Right cardiac atrium (tissue), 5 donors: Measurements from ENCODE around the gene NCAPD3. TPM values are rescaled to one million over a fixed set of nuclear protein-coding genes. Genes with fewer than 3 reads are reported as not detected.

Experiments used
- ATAC-seq, 2 donors: fragments of 200-7000 bp; cut with Tn5 transposase; one replicate each; pipeline versions ENCODE4 v1.8.0 to v1.9.1; 2020; ENCODE audit warnings: moderate library complexity in 2 of 2, mild to moderate bottlenecking in 1 of 2
- DNase-seq, 3 donors: peaks; one replicate each; pipeline ENCODE4 v3.0.0-alpha.2; 2020
- H3K27ac ChIP-seq: one replicate; pipeline ENCODE4 v1.5.1; 2013; ENCODE audit warnings: mild to moderate bottlenecking, low read length, control low read depth, moderate library complexity
- H3K27me3 ChIP-seq: one replicate; pipeline ENCODE4 v1.6.1; 2013; ENCODE audit not compliant: control insufficient read depth, insufficient read depth
- H3K4me1 ChIP-seq: one replicate; pipeline ENCODE4 v1.6.1; 2013; ENCODE audit warnings: low read length; ENCODE audit not compliant: control insufficient read depth, insufficient read depth
- H3K4me3 ChIP-seq: one replicate; pipeline ENCODE4 v1.5.1; 2013; ENCODE audit warnings: low read length, control low read depth
- H3K9me3 ChIP-seq: one replicate; pipeline ENCODE4 v1.6.1; 2013; ENCODE audit warnings: low read length; ENCODE audit not compliant: control insufficient read depth
- WGBS: extraction: QIAGEN DNeasy Blood & Tissue Kit; methylation state at CpG from one replicate; pipeline ENCODE4 v1.1.7; 2013; 5-methylcytosine and 5-hydroxymethylcytosine counted together
- intact Hi-C, 4 donors: fragments of 100-400 bp; cut with DNase I; formaldehyde crosslinking; loops; one replicate each; pipeline versions ENCODE4 v1.11.0 to v1.14.0; 2022 to 2023
- long read RNA-seq, 4 donors: library from polyadenylated mRNA; unstranded; transcript quantifications; one replicate each; pipeline ENCODE4 v2.0.0, GENCODE V29; 2020 to 2021
- polyA plus RNA-seq: library from polyadenylated mRNA; stranded (reverse); fragments of 200-250 nt; gene quantifications from one replicate; pipeline ENCODE4 v1.2.3, GENCODE V29; 2013
- total RNA-seq, 4 donors: library from RNA; stranded (reverse); fragmentation: NEBNext Ultra II Directional; extraction: Animal tissue kit (Norgen Biotek cat#: 25700); gene quantifications; one replicate each; pipeline ENCODE4 v1.2.1, GENCODE V29; 2021
- donor health status: healthy with polysubstance abuse.
- donor health status: DM: no; HTN: yes; CAD: no.
- donor health status: DM: no; HTN: no; CAD: no.
- donor health status: DM: no; HTN: yes; CAD: no; lungs with severe emphysema.
- donor health status: DM: yes; HTN: yes; CAD: no.

NCAPD3 gene, protein sequence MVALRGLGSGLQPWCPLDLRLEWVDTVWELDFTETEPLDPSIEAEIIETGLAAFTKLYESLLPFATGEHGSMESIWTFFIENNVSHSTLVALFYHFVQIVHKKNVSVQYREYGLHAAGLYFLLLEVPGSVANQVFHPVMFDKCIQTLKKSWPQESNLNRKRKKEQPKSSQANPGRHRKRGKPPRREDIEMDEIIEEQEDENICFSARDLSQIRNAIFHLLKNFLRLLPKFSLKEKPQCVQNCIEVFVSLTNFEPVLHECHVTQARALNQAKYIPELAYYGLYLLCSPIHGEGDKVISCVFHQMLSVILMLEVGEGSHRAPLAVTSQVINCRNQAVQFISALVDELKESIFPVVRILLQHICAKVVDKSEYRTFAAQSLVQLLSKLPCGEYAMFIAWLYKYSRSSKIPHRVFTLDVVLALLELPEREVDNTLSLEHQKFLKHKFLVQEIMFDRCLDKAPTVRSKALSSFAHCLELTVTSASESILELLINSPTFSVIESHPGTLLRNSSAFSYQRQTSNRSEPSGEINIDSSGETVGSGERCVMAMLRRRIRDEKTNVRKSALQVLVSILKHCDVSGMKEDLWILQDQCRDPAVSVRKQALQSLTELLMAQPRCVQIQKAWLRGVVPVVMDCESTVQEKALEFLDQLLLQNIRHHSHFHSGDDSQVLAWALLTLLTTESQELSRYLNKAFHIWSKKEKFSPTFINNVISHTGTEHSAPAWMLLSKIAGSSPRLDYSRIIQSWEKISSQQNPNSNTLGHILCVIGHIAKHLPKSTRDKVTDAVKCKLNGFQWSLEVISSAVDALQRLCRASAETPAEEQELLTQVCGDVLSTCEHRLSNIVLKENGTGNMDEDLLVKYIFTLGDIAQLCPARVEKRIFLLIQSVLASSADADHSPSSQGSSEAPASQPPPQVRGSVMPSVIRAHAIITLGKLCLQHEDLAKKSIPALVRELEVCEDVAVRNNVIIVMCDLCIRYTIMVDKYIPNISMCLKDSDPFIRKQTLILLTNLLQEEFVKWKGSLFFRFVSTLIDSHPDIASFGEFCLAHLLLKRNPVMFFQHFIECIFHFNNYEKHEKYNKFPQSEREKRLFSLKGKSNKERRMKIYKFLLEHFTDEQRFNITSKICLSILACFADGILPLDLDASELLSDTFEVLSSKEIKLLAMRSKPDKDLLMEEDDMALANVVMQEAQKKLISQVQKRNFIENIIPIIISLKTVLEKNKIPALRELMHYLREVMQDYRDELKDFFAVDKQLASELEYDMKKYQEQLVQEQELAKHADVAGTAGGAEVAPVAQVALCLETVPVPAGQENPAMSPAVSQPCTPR (N-terminal part only)
- total RNA-seq (10 to 100 TPM in 2 of 4 donors, 1 to 10 TPM in 2; 8.7 to 11.1 (median 10.0) TPM), polyA plus RNA-seq (5.4 TPM)
- long read RNA-seq, donor 1, full-length matches to known transcripts = 2 of 6 reads
- long read RNA-seq, donor 1, partial matches to known transcripts = 2 of 6 reads
- long read RNA-seq, donor 1, other reads (novel, unspliced or antisense) = 2 of 6 reads
- long read RNA-seq, donor 2, full-length matches to known transcripts = 3 of 7 reads
- long read RNA-seq, donor 2, partial matches to known transcripts = 3 of 7 reads
- long read RNA-seq, donor 2, other reads (novel, unspliced or antisense) = 1 of 7 reads
- long read RNA-seq, donor 3, full-length matches to known transcripts = 6 of 21 reads
- long read RNA-seq, donor 3, partial matches to known transcripts = 6 of 21 reads
- long read RNA-seq, donor 3, other reads (novel, unspliced or antisense) = 9 of 21 reads
- long read RNA-seq, donor 4, full-length matches to known transcripts = 1 of 5 reads
- long read RNA-seq, donor 4, partial matches to known transcripts = 2 of 5 reads
- long read RNA-seq, donor 4, other reads (novel, unspliced or antisense) = 2 of 5 reads

DNA sequence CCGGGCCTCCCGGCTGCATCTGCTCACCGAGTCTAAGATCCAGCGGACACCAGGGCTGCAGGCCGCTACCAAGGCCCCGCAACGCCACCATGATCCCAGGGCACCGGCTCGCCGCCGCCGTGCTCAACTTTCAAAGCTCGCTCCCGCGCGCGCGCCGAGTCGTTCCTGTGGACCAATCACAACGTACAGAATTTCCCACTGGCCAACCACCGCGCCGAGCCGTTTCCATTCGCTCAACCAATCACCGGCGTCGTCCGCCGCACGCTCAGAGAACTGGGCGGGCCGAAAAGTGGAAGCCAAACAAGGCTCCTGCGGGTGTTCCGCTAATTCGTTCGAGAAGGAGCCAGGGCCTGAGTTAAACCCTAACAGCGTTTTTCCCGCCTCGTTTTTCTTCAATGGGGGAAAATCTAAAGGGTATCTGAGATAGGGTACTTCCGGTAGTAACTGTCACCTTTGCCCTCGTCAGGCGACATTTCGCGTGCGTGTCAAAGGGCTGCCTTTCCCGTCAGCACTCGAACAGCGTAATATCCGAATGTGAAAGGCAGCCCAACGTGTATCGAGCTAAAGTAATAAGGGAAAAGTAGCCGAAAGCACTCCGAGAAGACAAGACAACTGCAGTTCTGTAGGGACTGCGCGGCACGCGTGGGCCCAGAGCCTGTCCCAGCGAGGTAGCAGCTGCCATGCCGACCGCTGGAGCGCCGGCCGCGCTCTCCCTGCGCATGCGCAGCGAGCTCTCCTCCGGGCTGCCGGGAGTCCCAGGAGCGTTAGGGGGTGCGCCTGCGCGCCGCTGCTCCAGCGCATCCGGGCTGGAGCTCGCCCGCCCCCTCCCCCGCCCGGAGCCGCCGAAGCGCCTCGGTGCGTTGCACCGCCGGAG is at the start of gene NCAPD3, which contains the start of gene VPS26B:
Gene NCAPD3 (minus strand): TSS at position 132 of the 874 bp plus-strand sequence. CDS start 41 bp downstream, at position 91.
Gene VPS26B (plus strand): TSS at position 836 of the 874 bp plus-strand sequence. CDS start 452 bp downstream, outside the sequence.
- H3K27me3 ChIP-seq = no peaks in the 10 kb centered on the region
- peak within 1 kb of the TSS; percentile 93 for H3K27ac ChIP-seq
- ATAC-seq (peak; percentile 95 to 96), DNase-seq (peak; percentile 97 to 99 (median 99))
- intact Hi-C loops = no loop called here
- H3K4me1 ChIP-seq = peaks cover 5% of the 10 kb centered on the region
- WGBS = under 1% methylated on average over 89 of the region's 89 CpGs
- no peaks in the 10 kb centered on the region for H3K9me3 ChIP-seq
- H3K4me3 ChIP-seq = peak within 1 kb of the TSS; percentile 85

DNA sequence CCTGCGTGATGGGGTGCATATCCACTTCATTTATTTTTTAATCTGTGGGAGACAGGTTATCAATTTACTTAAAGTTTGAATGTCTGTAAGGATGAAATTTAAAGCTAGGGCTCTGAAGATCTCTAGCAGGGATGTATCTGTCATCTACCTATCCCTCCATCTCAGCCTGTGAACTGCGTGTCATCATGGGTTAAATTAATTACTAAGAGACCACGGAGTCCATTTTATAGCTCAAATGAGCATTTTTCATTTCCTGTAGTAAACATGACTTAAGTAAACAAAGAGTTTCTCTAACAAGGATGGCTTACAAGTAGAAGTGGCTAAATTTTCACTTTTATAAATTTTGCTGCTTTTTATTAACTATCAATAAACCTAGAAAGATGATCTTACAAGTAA is 49.5 kb upstream of the NCAPD3 start:
- H3K27me3 ChIP-seq = no peaks in the 10 kb centered on the region

DNA sequence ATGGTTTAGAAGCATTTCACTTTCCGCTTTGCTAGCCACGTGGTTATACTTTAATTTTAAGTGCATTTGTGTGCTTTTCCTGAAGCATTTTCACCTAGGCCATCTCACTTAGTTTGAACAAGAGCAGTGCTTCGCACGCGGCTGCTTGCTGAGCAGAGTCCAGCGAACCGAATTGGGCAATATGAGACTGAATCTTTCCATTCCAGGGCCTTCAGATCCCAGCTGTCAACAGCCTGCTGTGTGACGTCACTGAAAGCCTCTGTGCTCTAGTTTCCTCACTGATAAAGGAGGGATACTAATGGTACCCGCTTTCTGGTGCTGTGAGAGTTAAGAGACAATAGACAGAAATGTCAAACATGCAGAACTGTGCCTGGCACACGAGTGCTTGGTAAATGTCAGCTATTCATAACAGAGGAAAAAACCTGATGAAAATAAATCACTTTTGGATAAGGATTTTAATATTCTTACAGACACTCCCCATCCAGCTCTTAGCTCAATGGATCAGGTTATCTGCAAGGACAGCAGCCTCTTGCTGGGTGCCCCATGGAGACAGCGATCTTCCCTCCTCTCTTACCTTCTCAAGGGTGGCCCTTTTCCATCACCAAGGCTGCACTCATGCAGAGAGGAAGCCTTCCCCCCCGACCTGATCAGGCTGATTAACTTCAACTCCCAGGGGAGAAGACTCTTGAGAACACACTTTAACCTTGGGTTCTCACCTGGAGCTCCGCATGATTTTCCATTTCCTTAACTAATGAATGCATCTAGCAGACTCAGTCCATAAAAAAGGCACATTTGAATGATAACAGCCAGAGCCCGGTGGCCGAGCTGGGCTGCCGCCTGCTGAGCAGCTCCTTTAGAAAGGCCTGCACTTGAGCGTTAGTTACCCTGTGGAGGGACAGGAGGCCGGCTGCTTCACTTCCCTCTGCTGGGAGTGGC is 48.9 kb upstream of the NCAPD3 start:
- Histone ChIP-seq H3K27me3 (no peaks in the 10 kb centered on the region), H3K4me3 (no peak overlapping the region), H3K27ac (no peak overlapping the region), H3K4me1 (no peaks in the 10 kb centered on the region), H3K9me3 (no peaks in the 10 kb centered on the region)
- intact Hi-C loops = no loop called here
- WGBS = 27% methylated on average over 18 of the region's 18 CpGs
- DNase-seq = peak; percentile 53 to 78 (median 56)
- ATAC-seq = peak; percentile 67 to 70

More for the DNA sequence above, 49.5 kb upstream of the NCAPD3 start:
- no peak overlapping the region for H3K27ac ChIP-seq
- intact Hi-C loops = no loop called here
- H3K4me3 ChIP-seq = no peak overlapping the region
- 35% methylated on average over 3 of the region's 3 CpGs for WGBS
- H3K9me3 ChIP-seq = no peaks in the 10 kb centered on the region
- DNase-seq (no peak), ATAC-seq (no peak)
- no peaks in the 10 kb centered on the region for H3K4me1 ChIP-seq

DNA sequence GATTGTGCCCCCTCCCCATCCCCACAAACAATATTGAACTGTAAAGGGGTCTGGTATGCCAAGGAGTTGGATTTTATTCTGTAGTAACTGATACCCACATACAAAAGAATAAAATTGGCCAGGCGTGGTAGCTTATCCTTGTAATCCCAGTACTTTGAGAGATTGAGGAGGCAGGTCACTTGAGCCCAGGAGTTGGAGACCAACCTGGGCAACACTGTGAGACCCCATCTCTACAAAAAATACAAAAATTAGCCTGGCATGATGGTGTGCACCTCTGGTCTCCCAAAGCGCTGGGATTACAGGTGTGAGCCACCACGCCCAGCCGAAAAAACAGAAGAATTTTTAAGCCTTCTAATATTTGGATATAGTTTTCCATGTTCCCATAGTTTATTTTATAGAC is 48.2 kb upstream of the NCAPD3 start:
- H3K27ac ChIP-seq = no peak overlapping the region
- H3K4me3 ChIP-seq = no peak overlapping the region
- ATAC-seq (no peak), DNase-seq (no peak)
- WGBS = 92% methylated on average over 4 of the region's 4 CpGs
- H3K27me3 ChIP-seq = no peaks in the 10 kb centered on the region
- intact Hi-C loops = no loop called here
- H3K4me1 ChIP-seq = no peaks in the 10 kb centered on the region
- H3K9me3 ChIP-seq = no peaks in the 10 kb centered on the region

DNA sequence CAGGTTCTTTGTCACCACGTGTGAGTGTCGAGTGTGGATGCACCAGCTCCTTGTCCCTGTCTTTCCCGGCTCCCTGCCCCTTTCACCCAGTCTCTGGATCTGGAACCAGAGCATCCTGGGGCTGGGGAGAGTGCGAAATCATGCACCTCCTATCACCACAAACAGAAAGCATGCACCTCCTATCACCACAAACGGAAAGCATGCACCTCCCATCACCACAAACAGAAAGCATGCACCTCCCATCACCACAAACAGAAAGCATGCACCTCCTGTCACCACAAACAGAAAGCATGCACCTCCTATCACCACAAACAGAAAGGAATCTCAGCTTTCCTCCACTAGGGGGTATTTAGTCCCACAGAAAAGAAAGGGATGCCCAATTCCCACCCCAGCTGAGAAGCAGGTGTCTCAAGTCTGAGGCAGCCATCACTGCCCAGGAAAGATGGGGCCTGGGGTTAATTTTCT is 46.5 kb upstream of the NCAPD3 start:
- no peak overlapping the region for H3K27ac ChIP-seq
- intact Hi-C loops = no loop called here
- no peaks in the 10 kb centered on the region for H3K4me1 ChIP-seq
- H3K27me3 ChIP-seq = no peaks in the 10 kb centered on the region
- DNase-seq (no peak), ATAC-seq (no peak)
- no peaks in the 10 kb centered on the region for H3K9me3 ChIP-seq
- 30% methylated on average over 5 of the region's 5 CpGs for WGBS
- H3K4me3 ChIP-seq = no peak overlapping the region

DNA sequence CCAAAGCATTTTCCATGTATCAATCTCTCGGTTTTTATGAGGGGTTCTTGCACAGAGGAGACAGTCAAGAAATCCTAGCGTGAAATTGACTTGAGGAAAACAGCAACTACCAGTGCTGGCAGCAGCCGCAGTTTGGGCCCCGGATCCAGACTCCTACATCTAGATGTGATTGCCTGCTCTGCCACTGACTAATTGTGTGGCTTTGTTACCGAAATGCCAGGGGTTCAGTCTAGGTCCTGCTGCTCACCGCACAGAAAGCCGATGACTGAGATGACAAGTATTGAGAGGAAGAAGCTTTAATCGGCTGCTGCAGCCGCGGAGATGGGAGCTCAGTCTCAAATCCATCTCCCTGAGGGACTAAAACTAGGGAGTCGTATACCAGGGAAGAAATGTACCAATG is 44.2 kb upstream of the NCAPD3 start:
- WGBS = 85% methylated on average over 11 of the region's 11 CpGs
- ATAC-seq (no peak), DNase-seq (no peak)
- no peaks in the 10 kb centered on the region for H3K27me3 ChIP-seq
- no peaks in the 10 kb centered on the region for H3K9me3 ChIP-seq
- no peak overlapping the region for H3K4me3 ChIP-seq
- intact Hi-C loops = no loop called here
- no peak overlapping the region for H3K27ac ChIP-seq
- no peaks in the 10 kb centered on the region for H3K4me1 ChIP-seq

DNA sequence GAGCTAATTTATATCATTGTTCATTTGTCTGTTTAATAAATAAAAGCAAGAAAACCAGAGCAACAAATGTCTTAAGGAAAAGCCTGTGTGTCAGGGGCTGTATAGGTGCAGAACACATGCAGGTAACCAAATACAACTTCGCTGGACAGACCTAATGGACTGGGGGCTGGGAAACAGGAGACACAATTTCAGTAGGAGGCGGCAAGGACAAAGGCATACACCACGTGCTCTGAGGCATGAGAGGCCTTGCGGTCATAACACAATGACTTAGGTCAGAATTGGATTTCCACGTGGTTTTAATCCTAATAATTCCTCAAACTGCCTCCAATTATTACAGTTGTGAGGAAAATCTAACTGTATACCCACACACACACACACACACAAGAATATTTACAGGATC is 43.7 kb upstream of the NCAPD3 start:
- Histone ChIP-seq H3K9me3 (no peaks in the 10 kb centered on the region), H3K4me3 (no peak overlapping the region), H3K27me3 (no peaks in the 10 kb centered on the region), H3K4me1 (no peaks in the 10 kb centered on the region), H3K27ac (no peak overlapping the region)
- ATAC-seq (no peak), DNase-seq (no peak)
- intact Hi-C loops = no loop called here
- 80% methylated on average over 5 of the region's 5 CpGs for WGBS

DNA sequence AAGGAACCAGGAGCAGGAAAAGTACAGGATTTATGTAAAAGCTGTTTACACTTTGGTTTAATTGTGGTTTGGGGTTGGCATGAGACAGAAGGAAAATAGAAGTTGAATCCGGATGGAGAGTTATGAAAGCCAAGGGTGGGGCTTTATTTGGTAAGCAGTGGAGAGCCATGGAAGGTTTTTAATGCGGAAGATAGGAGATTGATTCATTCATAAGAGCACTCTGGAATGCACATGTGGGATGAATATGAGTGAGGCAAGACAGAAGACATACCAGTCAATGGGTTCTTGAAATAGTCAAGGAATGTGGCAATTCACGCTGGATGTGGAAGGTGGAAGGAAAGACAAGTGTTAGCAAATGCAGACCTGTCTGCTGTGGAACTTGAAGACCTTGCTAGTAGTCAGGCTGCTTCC is 43.1 kb upstream of the NCAPD3 start:
- Histone ChIP-seq H3K4me3 (no peak overlapping the region), H3K9me3 (no peaks in the 10 kb centered on the region), H3K27ac (no peak overlapping the region), H3K27me3 (no peaks in the 10 kb centered on the region), H3K4me1 (no peaks in the 10 kb centered on the region)
- intact Hi-C loops = no loop called here
- 55% methylated on average over 3 of the region's 3 CpGs for WGBS
- ATAC-seq (peak; percentile 50 to 70), DNase-seq (no peak)
